NCI-H748 (cell line): Measurements from ENCODE around the gene ICAM3.
"Not testable (repeated sequence)": the region's sequence is repeated elsewhere in the genome, so short reads cannot be mapped to it uniquely, and the experiment has no call there.

Experiments
- DNase-seq: peaks from one replicate; lab custom pipeline; 2025; ENCODE audit not compliant: unreplicated experiment; lab: John Stamatoyannopoulos, UW

Gene ICAM3

DNA sequence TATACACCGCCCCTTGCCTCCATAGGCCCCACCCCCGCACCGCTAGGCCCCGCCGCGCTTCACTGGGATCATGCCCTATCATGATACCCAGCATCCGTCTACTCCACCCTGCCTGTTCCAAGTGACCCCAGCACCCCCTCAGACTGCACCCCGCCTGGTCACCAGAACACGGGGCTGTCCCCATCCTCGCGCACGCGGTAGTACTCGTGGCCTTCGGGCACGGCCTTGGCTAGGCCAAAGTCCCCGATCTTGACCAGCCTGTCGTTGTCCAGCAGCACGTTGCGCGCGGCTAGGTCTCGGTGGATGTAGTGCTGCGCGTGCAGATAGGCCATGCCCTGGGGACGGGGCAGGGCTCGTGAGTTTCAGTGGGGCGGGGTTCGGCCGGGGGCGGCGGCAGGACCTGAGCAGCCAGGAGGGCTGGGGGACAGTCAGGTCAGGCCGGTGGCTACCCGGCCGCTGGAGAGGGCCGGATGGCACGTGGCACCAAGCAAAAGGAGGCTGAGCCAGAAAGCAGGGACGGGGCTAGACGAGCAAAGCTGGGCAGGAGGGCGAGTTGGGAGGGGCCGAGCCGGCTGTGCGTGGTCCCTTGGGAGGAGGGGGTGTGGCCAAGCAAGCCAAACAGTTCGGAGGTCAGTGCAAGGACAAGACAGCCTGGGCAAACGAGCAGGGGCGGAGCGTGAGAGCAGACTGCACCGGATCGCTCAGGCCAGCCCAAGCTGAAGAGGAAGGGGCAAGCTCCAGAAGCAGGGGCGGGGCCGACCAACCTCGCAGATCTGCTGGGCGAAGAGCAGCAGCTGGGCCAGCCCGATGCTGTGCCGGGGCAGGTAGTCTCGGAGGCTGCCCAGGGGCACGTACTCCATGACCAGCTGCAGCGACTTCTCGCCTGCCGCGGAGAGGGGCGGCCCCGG, 13.6 kb upstream of the ICAM3 start:
- DNase-seq: no peak

DNA sequence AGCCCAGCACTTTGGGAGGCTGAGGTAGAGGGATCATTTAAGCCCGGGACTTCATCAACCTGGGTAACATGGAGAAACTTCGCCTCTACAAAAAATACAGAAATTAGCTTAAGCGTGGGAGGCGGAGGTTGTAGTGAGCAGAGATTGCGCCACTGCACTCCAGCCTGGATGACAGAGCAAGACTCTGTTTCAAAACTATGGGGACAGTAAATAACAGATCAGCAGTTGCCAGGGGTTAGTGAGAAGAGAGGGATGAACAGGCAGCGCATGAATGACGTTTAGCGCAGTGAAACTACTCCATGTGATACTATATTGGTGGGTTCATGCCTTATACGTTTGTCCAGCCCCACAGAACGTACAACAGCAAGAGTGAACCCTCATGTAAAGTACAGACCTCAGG, 7.1 kb upstream of the ICAM3 start:
- DNase-seq: no peak

DNA sequence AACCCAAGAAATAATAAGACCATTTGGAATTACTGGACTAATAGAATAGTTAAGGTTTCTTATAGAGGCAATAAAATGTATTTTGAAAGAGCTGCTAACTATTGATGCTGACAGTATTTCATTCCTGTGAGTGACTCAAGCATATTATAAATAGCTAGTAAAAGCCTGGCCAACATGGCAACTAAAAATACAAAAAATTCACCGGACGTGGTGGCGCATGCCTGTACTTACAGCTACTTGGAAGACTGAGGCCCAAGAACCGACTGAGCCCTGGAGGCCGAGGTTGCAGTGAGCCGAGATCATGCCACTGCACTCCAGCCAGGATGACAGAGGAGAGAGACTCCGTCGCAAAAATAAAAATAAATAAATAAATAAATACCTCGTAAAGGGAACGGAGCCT, 5.4 kb upstream of the ICAM3 start:
- no peak for DNase-seq

DNA sequence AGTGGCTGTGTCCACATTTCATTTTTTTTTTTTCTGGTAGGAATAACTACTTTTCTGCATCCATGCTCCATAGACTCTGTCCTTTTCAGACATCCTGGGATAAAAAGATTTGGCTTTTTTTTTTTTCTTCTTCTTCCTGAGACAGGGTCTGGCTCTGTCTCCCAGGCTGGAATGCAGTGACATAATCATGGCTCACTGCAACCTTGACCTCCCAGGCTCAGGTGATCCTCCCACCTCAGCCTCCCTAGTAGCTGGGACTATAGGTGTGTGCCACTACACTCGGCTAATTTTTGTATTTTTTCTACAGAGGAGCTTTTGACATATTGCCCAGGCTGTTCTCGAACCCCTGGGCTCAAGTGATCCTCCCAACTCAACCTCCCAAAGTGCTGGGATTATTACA, 4.1 kb upstream of the ICAM3 start:
- no peak for DNase-seq

GRCh38 chr19:10339977-10340376, 553 bp upstream of the ICAM3 start:
- DNase-seq: no peak

GRCh38 chr19:10338940-10339339, 484 bp downstream of the ICAM3 start:
- DNase-seq: no peak

DNA sequence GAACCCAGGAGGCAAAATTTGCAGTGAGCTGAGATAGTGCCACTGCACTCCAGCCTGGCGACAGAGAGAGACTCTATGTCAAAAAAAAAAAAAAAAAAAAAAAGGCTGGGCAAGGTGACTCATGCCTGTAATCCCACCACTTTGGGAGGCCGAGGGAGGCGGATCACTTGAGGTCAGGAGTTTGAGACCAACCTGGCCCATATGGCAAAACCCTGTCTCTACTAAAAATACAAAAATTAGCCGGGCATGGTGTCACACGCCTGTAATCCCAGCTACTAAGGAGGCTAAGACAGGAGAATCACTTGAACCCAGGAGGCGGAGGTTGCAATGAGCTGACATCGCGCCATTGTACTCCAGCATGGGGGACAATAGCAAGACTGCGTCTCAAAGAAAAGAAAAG, 2.7 kb downstream of the ICAM3 start:
- not testable (repeated sequence) for DNase-seq

DNA sequence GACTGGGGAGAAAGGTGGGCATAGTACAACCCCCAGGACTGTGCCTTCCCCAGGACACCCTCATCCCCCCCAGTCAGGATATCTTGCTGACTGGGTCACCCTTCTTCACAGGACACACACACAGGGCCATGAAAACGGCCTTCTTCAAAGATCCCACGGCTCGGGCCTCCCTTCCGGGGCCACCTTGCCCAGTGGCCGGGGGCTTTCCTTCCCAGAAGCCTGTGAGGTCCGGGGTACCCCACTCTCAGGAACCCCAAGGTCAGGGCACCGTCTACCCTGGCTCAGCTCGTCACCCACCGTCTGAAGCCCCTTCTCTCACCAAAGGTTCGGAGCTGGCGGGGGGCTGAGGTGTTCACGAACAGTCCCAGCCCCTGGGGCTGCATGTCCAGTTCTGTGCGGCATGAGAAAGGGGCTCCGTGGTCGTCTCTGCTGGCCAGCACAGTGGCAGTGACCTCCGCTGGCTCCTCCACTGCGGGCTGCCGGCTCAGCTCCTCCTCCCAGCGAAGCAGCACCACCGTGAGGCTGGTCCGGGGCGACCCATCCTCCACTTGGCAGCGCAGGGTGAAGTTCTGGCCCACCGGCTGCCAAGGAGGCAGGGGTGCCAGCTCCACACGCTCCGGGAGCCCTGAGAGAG, 4.0 kb downstream of the ICAM3 start:
- no peak for DNase-seq

GRCh38 chr19:10334588-10335351, 4.7 kb downstream of the ICAM3 start:
- DNase-seq: peak; percentile 68

GRCh38 chr19:10333758-10334587, 5.5 kb downstream of the ICAM3 start:
- DNase-seq: peak; percentile 61

DNA sequence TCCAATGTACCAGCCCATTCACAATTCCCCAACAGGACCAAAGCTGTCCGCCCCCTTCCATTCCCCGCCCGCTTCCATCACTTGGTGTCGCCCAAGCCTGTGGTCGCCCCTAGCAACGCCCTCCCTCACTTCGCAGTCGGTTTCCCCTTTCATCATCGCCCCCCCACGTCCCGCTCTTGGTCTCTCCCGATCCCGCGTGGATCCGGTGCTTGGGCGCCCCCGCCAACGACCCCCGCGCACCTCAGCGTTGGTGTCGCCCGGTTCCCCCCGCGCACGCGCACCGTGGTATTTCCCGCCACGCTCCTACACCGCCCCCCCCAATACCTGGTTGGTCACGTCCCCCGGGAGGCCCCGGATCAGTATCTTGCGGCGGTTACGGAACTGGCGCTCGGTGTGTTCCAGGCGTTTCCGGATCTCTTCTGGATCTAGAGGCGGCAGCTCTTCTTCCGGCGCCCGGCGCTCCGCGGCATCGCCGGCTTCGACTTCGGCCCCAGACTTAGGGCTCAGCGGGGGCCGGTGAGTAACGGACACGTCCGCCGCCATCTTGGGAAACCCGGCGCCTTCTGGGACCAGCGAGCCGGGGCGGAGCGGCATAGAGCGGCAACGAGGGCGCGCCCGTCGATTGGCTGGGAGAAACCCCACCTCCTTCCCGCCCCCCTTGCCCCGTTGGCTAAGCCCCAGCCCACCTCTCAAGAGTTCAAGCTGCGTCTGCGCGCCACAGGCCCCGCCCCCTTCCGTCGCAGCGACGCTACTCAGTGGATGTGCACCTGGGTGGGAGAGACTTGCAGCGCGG, 6.3 kb downstream of the ICAM3 start, which contains the start of gene RAVER1:
TSS of gene RAVER1 (minus strand) at position 565 of the 793 bp plus-strand sequence. CDS start at position 543, 22 bp downstream.
- peak; percentile 93 for DNase-seq

- peak; percentile 26 for DNase-seq
Measured at GRCh38 chr19:10332158-10332964, 7.1 kb downstream of the ICAM3 start.

DNA sequence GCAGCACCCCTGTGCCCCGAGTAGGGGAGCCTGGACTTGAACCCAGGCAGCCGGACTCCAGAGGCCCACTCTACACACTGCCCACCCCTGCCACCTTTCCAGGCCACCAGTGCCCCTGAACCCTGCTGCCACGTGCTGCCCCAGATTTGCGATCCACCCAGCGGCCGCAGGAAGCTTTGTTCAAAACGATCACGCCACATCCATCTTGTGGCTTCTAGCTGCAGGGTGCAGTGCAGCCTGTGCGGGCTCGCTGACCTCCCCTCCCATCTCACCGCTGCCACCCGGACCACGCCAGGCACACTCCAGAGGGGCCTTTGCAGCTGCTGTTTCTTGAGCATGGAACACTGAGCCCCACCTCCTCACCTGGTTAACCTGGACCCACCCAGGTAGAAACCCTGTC, 9.9 kb downstream of the ICAM3 start:
- DNase-seq: no peak

- DNase-seq: no peak
Measured at GRCh38 chr19:10328558-10329429, 10.6 kb downstream of the ICAM3 start.

DNA sequence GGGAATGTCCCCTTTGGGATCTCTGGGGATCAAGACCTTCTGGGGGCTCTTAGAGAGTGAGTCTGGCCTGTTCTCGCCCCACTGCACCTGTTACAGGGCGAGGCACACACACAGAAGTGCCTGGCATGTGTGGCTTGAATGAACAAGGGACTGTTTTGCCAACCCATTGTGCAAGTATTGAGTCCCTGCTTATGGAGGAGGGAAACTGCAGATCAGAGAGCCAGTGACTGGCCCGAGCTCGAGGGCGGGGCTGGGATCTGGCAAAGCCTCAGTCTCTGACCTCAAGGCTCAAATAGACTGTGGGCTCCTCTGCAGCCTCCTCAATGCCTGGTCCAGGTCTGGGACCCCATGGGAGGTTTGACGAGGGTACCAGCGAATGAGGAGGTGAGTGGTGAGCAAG, 11.6 kb downstream of the ICAM3 start:
- DNase-seq: no peak

DNA sequence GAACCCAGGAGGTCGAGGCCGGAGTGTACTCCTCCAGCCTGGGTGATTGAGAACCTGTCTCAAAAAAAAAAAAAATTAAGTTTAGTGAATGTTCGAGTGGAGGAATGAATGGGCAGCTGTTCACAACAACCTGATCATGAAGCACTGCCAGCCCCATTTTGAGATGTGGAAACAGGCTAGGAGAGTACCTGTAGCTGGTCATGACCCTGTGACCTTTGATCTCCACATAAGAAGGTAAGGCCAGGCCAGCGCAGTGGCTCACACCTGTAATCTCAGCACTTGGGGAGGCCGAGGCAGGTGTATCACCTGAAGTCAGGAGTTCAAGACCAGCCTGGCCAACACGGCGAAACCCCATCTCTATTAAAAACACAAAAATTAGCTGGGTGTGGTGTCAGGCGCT, 13.7 kb downstream of the ICAM3 start:
- no peak for DNase-seq

- no peak for DNase-seq
Measured at GRCh38 chr19:10321874-10322835, 17.3 kb downstream of the ICAM3 start.
